HG03039 (cell line): ENCODE results near the gene ABCC5.
"Not testable (repeated sequence)": the region's sequence is repeated elsewhere in the genome, so short reads cannot be mapped to it uniquely, and the experiment has no call there.

ENCODE experiments used
- ATAC-seq: cut with Tn5 transposase; IDR thresholded peaks from one replicate; pipeline ENCODE4 v1.9.1; 2021; ENCODE audit warnings: mild to moderate bottlenecking, moderate library complexity; ENCODE audit not compliant: unreplicated experiment

The ABCC5 gene

GRCh38 chr3:184017672-184018423 lies at the start of gene ABCC5:
Gene ABCC5, minus strand, starts transcription at chr3:184017884. Its CDS starts 3,492 bp downstream, at chr3:184014392.
- ATAC-seq, result peak; percentile 89

- ATAC-seq, result no peak
Measured at GRCh38 chr3:184066211-184066610, 48.5 kb upstream of the ABCC5 start.

DNA sequence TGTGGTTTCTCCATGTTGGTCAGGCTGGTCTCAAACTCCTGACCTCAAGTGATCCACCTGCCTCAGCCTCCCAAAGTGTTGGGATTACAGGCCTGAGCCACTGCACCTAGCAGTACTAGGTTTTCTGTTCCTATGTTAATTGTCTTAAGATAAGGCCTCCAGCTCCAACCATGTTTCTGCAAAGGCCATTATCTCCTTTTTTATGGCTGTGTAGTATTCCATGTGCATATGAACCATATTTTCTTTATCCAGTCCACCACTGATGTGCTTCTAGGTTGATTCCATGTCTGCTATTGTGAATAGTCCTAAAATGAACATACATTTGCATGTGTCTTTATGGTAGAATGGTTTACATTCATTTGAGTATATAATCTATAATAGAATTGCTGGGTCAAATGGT lies 45.0 kb upstream of the ABCC5 start:
- ATAC-seq, result no peak

GRCh38 chr3:184059424-184059823 lies 41.7 kb upstream of the ABCC5 start:
- no peak for ATAC-seq

DNA sequence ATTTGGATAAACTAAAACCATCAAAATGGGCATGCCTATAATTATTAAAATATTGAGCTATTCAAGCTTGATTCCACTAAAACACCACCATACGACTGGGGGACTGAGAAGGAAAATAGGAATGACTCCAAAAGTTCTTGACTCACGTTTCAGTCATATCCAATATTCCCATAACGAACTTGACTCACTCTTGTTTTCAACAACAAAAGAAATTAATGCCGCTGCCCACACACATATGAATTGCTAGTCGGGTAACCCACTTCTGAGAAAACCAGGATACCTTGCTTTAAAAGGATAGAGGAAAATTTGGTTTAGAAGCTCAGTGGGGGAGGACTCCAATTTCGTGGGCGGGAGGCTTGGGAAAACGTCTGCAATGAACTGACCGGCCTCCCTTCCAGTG lies 40.3 kb upstream of the ABCC5 start:
- ATAC-seq, result no peak

DNA sequence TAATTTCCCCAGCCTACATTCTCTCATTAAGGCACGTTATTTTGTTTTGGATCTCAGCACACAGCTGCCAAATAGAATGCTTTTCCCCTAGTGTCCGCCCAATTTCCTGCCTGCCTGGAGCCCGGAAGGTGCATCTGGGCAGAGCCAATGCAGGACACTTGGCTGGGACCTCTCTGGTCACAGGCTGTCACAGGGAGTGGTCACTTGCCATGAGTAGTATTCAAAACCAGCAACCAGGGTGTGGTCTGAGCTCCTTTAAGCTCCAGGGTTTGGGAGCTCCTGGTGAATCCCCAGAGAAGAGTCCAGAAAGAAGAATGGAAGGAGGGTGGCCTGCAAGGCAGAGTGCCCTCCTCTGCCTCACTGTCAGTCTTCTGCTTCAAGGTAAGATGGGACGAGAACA lies 35.1 kb upstream of the ABCC5 start, which contains the start of gene HTR3C:
Gene HTR3C (plus strand): TSS at position 281 of the 400 bp plus-strand sequence. CDS start 34 bp downstream, at position 315.
- ATAC-seq, result no peak

GRCh38 chr3:184050217-184050847 lies 32.6 kb upstream of the ABCC5 start:
- no peak for ATAC-seq

DNA sequence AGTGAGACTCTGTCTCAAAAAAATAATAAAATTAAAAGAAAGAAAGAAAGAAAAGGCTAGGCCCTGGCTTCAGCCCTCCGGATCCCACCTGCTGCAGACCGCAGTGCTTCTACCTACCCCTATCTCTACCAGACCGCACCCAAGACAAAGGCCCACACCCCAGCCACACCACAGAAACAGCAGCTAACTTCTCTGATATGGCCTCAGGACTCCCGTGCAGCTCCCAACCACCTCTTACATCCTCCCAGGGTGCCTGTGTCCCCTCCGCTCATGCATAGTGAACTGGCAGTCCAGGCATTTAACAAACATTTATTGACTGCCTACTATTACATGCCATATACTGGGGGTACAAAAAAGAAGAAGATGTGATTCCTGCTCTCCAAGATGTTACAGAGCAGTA lies 28.3 kb upstream of the ABCC5 start:
- no peak for ATAC-seq

GRCh38 chr3:184042617-184043016 lies 24.9 kb upstream of the ABCC5 start:
- ATAC-seq, result no peak

GRCh38 chr3:184040010-184040409 lies 22.3 kb upstream of the ABCC5 start:
- no peak for ATAC-seq

GRCh38 chr3:184039414-184039813 lies 21.7 kb upstream of the ABCC5 start:
- ATAC-seq, result no peak

DNA sequence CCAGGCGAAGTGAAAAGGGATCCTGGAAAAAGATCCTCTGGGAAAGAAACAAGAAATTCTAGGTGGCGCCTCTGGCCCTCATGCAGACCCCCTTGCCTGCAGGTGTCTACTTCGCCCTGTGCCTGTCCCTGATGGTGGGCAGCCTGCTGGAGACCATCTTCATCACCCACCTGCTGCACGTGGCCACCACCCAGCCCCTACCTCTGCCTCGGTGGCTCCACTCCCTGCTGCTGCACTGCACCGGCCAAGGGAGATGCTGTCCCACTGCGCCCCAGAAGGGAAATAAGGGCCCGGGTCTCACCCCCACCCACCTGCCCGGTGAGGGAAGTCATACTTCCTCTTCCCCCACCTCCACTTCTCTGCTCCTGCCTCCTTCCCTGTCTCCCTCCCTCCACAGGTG lies 20.6 kb upstream of the ABCC5 start:
- not testable (repeated sequence) for ATAC-seq

GRCh38 chr3:184037816-184038215 lies 20.1 kb upstream of the ABCC5 start:
- no peak for ATAC-seq

DNA sequence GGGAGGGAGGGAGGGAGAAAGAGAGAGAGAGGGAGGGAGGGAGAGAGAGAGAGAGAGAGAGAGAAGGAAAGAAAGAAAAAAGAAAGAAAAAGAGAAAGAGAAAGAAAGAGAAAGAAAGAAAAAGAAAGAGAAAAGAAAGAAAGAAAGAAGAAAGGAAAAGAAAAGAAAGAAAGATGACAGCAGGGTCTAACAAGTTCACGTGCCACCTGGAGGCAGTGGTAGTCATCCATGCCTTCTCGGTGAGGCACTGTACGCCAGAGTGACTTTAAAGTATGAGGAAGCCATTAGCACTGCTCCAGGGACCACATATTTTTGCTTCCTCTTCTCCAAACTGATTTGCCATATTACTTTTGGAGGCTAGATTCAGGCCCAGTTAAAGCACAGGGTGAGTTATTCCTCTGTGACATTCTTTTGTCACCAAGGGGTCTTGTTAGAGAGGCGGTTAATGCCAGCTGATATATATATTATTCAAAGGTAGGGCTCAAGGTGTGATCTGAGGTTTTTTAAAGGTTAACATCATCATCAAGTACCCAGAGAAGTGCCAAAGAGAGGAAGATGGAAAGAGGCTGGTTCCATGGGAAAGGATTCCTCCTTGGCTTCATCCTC lies 13.6 kb upstream of the ABCC5 start, which contains the start of gene HTR3D:
Gene HTR3D (plus strand): TSS at position 556 of the 606 bp plus-strand sequence. CDS start 0 bp downstream, at position 556.
- ATAC-seq, result no peak

GRCh38 chr3:184030536-184030935 lies 12.9 kb upstream of the ABCC5 start:
- ATAC-seq, result no peak

DNA sequence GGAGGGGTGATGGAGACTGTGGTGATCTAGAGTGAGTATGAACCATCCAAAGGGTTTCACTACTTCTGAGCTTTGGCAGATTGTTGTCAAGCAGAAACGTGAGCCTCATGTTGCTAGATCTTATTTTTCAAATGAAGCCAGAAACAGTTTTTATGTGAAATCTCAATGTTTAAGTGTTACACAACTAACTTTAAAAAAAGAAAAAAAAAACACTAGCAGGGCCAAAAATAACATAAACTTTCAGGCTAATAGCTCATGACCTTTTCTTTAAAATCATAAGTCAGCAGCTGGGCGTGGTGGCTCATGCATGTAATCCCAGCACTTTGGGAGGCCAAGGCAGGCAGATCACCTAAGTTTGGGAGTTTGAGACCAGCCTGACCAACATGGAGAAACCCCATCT lies 11.8 kb upstream of the ABCC5 start:
- no peak for ATAC-seq

GRCh38 chr3:184028275-184028890 lies 10.7 kb upstream of the ABCC5 start:
- not testable (repeated sequence) for ATAC-seq

- not testable (repeated sequence) for ATAC-seq
Measured at GRCh38 chr3:184025256-184025655, 7.6 kb upstream of the ABCC5 start.

DNA sequence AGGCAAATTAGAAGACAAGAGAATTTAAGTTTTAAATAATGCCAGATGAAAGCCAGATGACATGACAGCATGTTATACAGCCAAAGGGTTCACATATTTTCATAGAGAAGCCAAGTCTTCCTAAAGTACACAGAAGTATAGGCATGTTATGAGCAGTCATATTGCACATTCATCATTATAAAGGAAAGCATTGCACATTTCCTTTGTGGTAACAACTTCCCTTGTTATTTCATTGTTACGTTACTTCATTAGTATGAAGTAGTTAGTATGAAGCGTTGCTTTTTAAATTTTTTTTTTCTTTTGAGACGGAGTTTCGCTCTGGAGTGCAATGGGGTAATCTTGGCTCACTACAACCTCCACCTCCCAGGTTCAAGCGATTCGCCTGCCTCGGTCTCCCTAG lies 4.6 kb upstream of the ABCC5 start:
- ATAC-seq, result no peak

GRCh38 chr3:184018424-184018973 lies 815 bp upstream of the ABCC5 start:
- ATAC-seq, result no peak
